GM12891 (cell line): ENCODE data around the gene HORMAD2.

Source experiments
- PAX5 ChIP-seq: IDR thresholded peaks from 2 replicates; pipeline ENCODE4 v1.6.1; 2011; ENCODE audit warnings: low read length, moderate library complexity, mild to moderate bottlenecking; ENCODE audit not compliant: insufficient read depth, severe bottlenecking
- POLR2A ChIP-seq: IDR thresholded peaks from 2 replicates; pipeline ENCODE4 v1.6.1; 2011; ENCODE audit warnings: low read depth, low read length, control low read depth
- POLR2AphosphoS5 ChIP-seq: IDR thresholded peaks from 2 replicates; pipeline ENCODE4 v1.6.1; 2011; ENCODE audit warnings: low read depth, low read length, control low read depth
- SPI1 ChIP-seq: IDR thresholded peaks from 2 replicates; pipeline ENCODE4 v1.6.1; 2011; ENCODE audit warnings: low read depth, low read length, control low read depth
- TAF1 ChIP-seq: IDR thresholded peaks from 2 replicates; pipeline ENCODE4 v1.6.1; 2011; ENCODE audit warnings: low read depth, low read length, control low read depth

- no peak for TF ChIP-seq POLR2A
- TF ChIP-seq TAF1 = no peak
- TF ChIP-seq POLR2AphosphoS5 = no peak
- TF ChIP-seq SPI1 = no peak
- no peak for TF ChIP-seq PAX5
Observed at GRCh38 chr22:30077279-30077880, 2.9 kb upstream of the HORMAD2 start.
